ENCODE measurements around the gene BIN2. TPM values are rescaled to one million over a fixed set of nuclear protein-coding genes. Genes with fewer than 3 reads are reported as not detected.
"Not testable (repeated sequence)": the region's sequence is repeated elsewhere in the genome, so short reads cannot be mapped to it uniquely, and the experiment has no call there.

BIN2 gene
- total RNA-seq, 2 experiments from 2014 or later: 0.88 to 14.7 TPM

GRCh38 chr12:51291603-51292513 lies 32.1 kb downstream of the BIN2 start:
- POLR2A ChIA-PET; H3K9me2 ChIP-seq (ENCODE audit: insufficient read depth, low read length); H3K79me2 ChIP-seq (ENCODE audit: insufficient read depth, low read depth, low read length); DNase-seq (ENCODE audit: low spot score); BruUV-seq (replicated peaks); intact Hi-C loops (cut with micrococcal nuclease; ENCODE audit: unreplicated experiment); H3K4me2 ChIP-seq (ENCODE audit: low read length); CTCF ChIA-PET (ENCODE audit: unreplicated experiment); H3K9me3 ChIP-seq (ENCODE audit: low read length); H3K36me3 ChIP-seq (ENCODE audit: insufficient read depth, low read length); H3K4me1 ChIP-seq (ENCODE audit: insufficient read depth, low read length, poor library complexity, severe bottlenecking); H2AFZ ChIP-seq (ENCODE audit: low read length); H3K4me3 ChIP-seq (ENCODE audit: low read depth, low read length, poor library complexity, severe bottlenecking); H4K20me1 ChIP-seq (ENCODE audit: insufficient read depth, low read length); H3K27ac ChIP-seq (ENCODE audit: low read depth, low read length, poor library complexity, severe bottlenecking): not testable (repeated sequence)
- peak; percentile 30; the same call in 1 of the 2 replicates for TF ChIP-seq CTCF (conservative IDR thresholded peaks at IDR 0.05; ENCODE audit: low read length)

GRCh38 chr12:51285843-51286242 lies 38.1 kb downstream of the BIN2 start:
- TF ChIP-seq CTCF (conservative IDR thresholded peaks at IDR 0.05; ENCODE audit: low read length): no peak
- TF ChIP-seq EZH2phosphoT487 (IDR thresholded peaks at IDR 0.05; ENCODE audit: borderline replicate concordance, low read depth, low read length): no peak
- intact Hi-C loops (cut with micrococcal nuclease; ENCODE audit: unreplicated experiment): no loop called here
- DNase-seq (ENCODE audit: low spot score): no peak
- Histone ChIP-seq H3K36me3 (ENCODE audit: insufficient read depth, low read length) (no peaks in the 10 kb centered on the region), H3K9me3 (ENCODE audit: low read length) (no peaks in the 10 kb centered on the region), H4K20me1 (ENCODE audit: insufficient read depth, low read length) (no peaks in the 10 kb centered on the region), H3K4me1 (ENCODE audit: insufficient read depth, low read length, poor library complexity, severe bottlenecking) (no peaks in the 10 kb centered on the region), H3K4me3 (ENCODE audit: low read depth, low read length, poor library complexity, severe bottlenecking) (no peak overlapping the region), H3K4me2 (ENCODE audit: low read length) (no peak overlapping the region), H3K79me2 (ENCODE audit: insufficient read depth, low read depth, low read length) (no peaks in the 10 kb centered on the region), H2AFZ (ENCODE audit: low read length) (no peak overlapping the region), H3K9me2 (ENCODE audit: insufficient read depth, low read length) (no peaks in the 10 kb centered on the region), H3K27ac (ENCODE audit: low read depth, low read length, poor library complexity, severe bottlenecking) (no peak overlapping the region)
- POLR2A ChIA-PET: no interaction called here
- CTCF ChIA-PET (ENCODE audit: unreplicated experiment): no interaction called here
- BruUV-seq (replicated peaks): no TSS peak
